ENCODE measurements around the gene TGFBR2. TPM values are rescaled to one million over a fixed set of nuclear protein-coding genes. Genes with fewer than 3 reads are reported as not detected.

TGFBR2 gene
- total RNA-seq, 1 donor from 2014 or later: 15.6 TPM

DNA sequence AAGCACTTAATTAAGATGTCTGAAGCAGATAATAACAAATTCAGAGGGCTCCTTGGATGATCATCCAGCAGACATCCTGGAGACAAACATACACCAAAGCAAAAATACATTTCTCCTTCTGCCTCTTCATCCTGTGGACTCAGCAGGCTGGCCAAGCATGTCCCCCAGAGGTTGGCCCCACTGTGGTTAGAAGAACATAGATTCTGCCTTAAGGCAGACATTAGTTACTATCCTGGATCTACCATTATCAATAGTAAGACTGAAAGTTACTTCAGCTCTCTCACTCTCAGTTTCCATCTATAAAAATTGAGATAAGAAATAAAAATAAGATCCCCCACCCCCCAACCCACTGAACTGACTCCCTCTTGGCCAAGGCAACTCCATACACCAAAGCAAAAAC is 28.6 kb upstream of the TGFBR2 start:
- no peaks in the 10 kb centered on the region for H3K36me3 Mint-ChIP-seq
- H3K27ac Mint-ChIP-seq: no peak overlapping the region
- no peak overlapping the region for H3K4me3 Mint-ChIP-seq
- DNase-seq (ENCODE audit: low spot score in 2 of 2, unreplicated experiment in 2 of 2): no peak
- H3K27me3 Mint-ChIP-seq (ENCODE audit: low read depth): no peaks in the 10 kb centered on the region
- H3K9me3 Mint-ChIP-seq: peaks cover 5% of the 10 kb centered on the region
- TF ChIP-seq, protein P1, sequence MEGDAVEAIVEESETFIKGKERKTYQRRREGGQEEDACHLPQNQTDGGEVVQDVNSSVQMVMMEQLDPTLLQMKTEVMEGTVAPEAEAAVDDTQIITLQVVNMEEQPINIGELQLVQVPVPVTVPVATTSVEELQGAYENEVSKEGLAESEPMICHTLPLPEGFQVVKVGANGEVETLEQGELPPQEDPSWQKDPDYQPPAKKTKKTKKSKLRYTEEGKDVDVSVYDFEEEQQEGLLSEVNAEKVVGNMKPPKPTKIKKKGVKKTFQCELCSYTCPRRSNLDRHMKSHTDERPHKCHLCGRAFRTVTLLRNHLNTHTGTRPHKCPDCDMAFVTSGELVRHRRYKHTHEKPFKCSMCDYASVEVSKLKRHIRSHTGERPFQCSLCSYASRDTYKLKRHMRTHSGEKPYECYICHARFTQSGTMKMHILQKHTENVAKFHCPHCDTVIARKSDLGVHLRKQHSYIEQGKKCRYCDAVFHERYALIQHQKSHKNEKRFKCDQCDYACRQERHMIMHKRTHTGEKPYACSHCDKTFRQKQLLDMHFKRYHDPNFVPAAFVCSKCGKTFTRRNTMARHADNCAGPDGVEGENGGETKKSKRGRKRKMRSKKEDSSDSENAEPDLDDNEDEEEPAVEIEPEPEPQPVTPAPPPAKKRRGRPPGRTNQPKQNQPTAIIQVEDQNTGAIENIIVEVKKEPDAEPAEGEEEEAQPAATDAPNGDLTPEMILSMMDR (IDR thresholded peaks at IDR 0.05; ENCODE audit: unreplicated experiment): no peak
- peaks cover 13% of the 10 kb centered on the region for H3K4me1 Mint-ChIP-seq

DNA sequence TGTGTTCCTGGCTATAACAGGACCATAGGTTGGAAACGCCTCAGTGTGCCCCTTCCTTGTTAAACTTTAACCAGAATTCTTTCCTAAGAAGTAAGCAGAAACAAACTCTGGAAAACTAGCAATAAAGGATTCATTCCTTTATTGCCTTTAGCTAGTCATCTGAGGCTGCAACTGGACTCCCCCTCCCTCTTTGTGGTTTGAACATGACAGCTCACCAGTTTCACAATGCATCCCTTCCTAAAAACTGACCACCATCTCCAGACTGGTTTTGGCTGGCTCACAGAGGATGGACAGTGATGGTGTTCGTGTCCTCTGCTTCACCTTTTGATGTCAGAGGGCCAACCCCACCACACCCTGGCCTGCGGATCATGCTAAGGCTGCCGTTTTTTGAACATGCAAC is 27.9 kb upstream of the TGFBR2 start:
- Mint-ChIP-seq H3K27ac (no peak overlapping the region), H3K4me1 (peaks cover 13% of the 10 kb centered on the region), H3K9me3 (no peaks in the 10 kb centered on the region), H3K4me3 (no peak overlapping the region), H3K36me3 (no peaks in the 10 kb centered on the region), H3K27me3 (ENCODE audit: low read depth) (no peaks in the 10 kb centered on the region)
- no peak for DNase-seq (ENCODE audit: low spot score in 2 of 2, unreplicated experiment in 2 of 2)
- TF ChIP-seq, protein P1 (IDR thresholded peaks at IDR 0.05; ENCODE audit: unreplicated experiment): no peak

DNA sequence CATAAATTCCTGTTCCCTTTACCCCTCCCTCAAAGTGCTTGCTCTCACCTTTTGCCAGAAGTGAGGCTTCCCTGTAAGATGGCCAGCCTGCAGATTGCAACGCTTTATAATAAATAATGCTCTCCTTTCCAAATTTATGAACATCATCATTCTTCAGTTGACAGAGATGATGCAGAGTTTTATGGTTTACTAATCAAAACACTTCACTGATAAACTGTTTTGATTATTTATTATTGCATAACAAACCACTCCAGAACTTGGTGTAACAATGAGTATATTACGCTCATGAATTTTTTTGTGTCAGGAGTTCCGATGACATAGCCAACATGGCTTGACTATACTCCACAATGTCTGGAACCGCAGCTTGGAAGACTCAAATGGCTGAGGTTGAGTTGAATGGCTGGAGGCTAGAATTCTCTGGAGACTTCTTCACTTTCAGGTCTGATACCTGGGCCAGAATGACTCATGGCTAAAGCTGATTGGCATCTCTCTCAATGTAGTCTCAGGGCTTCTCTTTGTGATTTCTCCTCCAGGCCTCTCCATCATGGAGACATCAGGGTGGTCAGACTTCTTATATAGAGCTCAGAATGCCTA is 27.3 kb upstream of the TGFBR2 start:
- Mint-ChIP-seq H3K4me1 (peaks cover 13% of the 10 kb centered on the region), H3K36me3 (no peaks in the 10 kb centered on the region), H3K27me3 (ENCODE audit: low read depth) (no peaks in the 10 kb centered on the region), H3K9me3 (no peaks in the 10 kb centered on the region), H3K4me3 (no peak overlapping the region), H3K27ac (no peak overlapping the region)
- TF ChIP-seq, protein P1 (IDR thresholded peaks at IDR 0.05; ENCODE audit: unreplicated experiment): no peak
- DNase-seq (ENCODE audit: low spot score in 2 of 2, unreplicated experiment in 2 of 2): no peak

DNA sequence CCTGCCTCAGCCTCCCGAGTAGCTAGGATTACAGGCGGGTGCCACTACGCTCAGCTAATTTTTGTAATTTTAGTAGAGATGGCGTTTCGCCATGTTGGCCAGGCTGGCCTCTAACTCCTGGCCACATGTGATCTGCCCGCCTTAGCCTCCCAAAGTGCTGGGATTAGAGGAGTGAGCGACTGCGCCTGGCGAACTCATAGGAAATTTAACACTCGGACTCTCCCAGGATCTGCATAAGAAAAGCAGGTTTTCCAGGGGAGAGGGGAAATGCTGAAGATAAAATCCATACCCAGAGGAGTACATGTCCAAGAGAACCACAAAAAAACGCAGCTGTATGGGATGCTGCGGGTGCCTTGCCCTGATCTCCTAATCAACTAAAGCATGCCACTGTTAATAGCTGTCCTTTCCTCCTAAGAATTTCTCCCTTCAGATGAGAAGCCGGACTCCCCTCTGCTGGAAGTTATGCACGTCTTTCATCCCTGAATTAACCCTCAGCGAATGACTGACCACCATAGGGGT is 25.3 kb upstream of the TGFBR2 start:
- TF ChIP-seq, protein P1 (IDR thresholded peaks at IDR 0.05; ENCODE audit: unreplicated experiment): no peak
- Mint-ChIP-seq H3K27me3 (ENCODE audit: low read depth) (no peaks in the 10 kb centered on the region), H3K9me3 (no peaks in the 10 kb centered on the region), H3K36me3 (no peaks in the 10 kb centered on the region), H3K4me3 (no peak overlapping the region), H3K27ac (no peak overlapping the region), H3K4me1 (peaks cover 13% of the 10 kb centered on the region)
- DNase-seq (ENCODE audit: low spot score in 2 of 2, unreplicated experiment in 2 of 2): no peak

DNA sequence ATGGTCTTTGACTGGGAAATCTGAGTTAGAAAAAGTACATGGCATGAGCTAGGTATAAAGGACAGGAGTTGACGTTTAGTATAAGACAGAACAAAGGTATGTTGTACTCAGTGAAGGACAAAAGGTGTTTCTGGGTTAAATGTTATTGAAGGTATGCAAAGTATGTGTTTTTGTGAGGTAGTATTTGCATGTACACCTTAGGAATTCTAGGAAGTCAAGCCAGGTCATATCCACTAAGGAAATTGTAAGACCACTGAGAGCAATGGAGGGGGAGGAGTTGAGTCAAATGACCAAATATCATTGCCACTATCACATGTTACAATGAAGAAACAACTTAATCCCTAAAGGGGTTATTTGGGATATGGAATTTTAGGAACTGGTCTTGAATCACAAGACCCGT is 24.4 kb upstream of the TGFBR2 start:
- Mint-ChIP-seq H3K9me3 (no peaks in the 10 kb centered on the region), H3K27me3 (ENCODE audit: low read depth) (no peaks in the 10 kb centered on the region), H3K36me3 (no peaks in the 10 kb centered on the region), H3K4me1 (peaks cover 10% of the 10 kb centered on the region), H3K27ac (no peak overlapping the region), H3K4me3 (no peak overlapping the region)
- TF ChIP-seq, protein P1 (IDR thresholded peaks at IDR 0.05; ENCODE audit: unreplicated experiment): no peak
- DNase-seq (ENCODE audit: low spot score in 2 of 2, unreplicated experiment in 2 of 2): no peak

All from mesothelial cell of epicardium (in vitro differentiated cells).